ENCODE data around the gene CCDC142.

Gene CCDC142

GRCh38 chr2:74522516-74522915 lies 39.7 kb upstream of the CCDC142 start:
- no peak overlapping the region for H3K27ac ChIP-seq
- no peak for TF ChIP-seq CTCF (IDR thresholded peaks at IDR 0.05)
- H3K4me3 ChIP-seq = no peak overlapping the region
- DNase-seq (ENCODE audit: low spot score) = no peak

GRCh38 chr2:74516650-74517049 lies 33.9 kb upstream of the CCDC142 start:
- DNase-seq (ENCODE audit: low spot score) = no peak
- Histone ChIP-seq H3K27ac (no peak overlapping the region), H3K4me3 (peak overlapping the region; percentile 62)
- TF ChIP-seq CTCF (IDR thresholded peaks at IDR 0.05) = no peak

GRCh38 chr2:74515981-74516633 lies 33.3 kb upstream of the CCDC142 start:
- no peak for TF ChIP-seq CTCF (IDR thresholded peaks at IDR 0.05)
- peak overlapping the region; percentile 62 for H3K4me3 ChIP-seq
- no peak for DNase-seq (ENCODE audit: low spot score)
- H3K27ac ChIP-seq = no peak overlapping the region

GRCh38 chr2:74515271-74515980 lies 32.6 kb upstream of the CCDC142 start:
- Histone ChIP-seq H3K4me3 (peak overlapping the region; percentile 62), H3K27ac (no peak overlapping the region)
- no peak for DNase-seq (ENCODE audit: low spot score)
- TF ChIP-seq CTCF (IDR thresholded peaks at IDR 0.05) = no peak

GRCh38 chr2:74514368-74515270 lies 31.8 kb upstream of the CCDC142 start, which contains the start of gene TLX2:
TSS of gene TLX2 (plus strand) at chr2:74514450. CDS start at chr2:74514807, 357 bp downstream.
- Histone ChIP-seq H3K27ac (no peak within 1 kb of the TSS), H3K4me3 (peak within 1 kb of the TSS; percentile 62)
- no peak for TF ChIP-seq CTCF (IDR thresholded peaks at IDR 0.05)
- no peak for DNase-seq (ENCODE audit: low spot score)

GRCh38 chr2:74513605-74514367 lies 31.0 kb upstream of the CCDC142 start:
- DNase-seq (ENCODE audit: low spot score) = no peak
- H3K4me3 ChIP-seq = peak overlapping the region; percentile 35
- TF ChIP-seq CTCF (IDR thresholded peaks at IDR 0.05) = no peak

More at GRCh38 chr2:74513605-74514367, 31.0 kb upstream of the CCDC142 start:
- H3K27ac ChIP-seq = no peak overlapping the region
